ENCODE data around the gene ETFBKMT.

DNA sequence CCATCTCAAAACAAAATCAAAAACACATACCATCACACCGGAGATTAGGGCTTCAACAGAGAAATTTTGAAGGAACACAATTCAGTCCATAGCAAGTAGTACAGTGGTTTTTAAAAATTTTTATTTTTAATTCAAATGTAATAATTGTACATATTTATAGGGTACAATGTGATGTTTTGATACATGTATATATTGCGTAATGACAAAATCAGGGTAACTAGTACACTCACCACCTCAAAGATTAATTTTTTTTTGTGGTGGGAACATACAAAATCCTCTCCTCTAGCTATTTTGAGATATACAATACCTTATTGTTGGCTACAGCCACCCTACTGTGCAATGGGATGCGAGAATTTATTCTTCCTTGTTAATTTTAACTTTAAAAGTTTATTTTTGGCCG is 26.0 kb upstream of the ETFBKMT start:
- TF ChIP-seq, protein P1, sequence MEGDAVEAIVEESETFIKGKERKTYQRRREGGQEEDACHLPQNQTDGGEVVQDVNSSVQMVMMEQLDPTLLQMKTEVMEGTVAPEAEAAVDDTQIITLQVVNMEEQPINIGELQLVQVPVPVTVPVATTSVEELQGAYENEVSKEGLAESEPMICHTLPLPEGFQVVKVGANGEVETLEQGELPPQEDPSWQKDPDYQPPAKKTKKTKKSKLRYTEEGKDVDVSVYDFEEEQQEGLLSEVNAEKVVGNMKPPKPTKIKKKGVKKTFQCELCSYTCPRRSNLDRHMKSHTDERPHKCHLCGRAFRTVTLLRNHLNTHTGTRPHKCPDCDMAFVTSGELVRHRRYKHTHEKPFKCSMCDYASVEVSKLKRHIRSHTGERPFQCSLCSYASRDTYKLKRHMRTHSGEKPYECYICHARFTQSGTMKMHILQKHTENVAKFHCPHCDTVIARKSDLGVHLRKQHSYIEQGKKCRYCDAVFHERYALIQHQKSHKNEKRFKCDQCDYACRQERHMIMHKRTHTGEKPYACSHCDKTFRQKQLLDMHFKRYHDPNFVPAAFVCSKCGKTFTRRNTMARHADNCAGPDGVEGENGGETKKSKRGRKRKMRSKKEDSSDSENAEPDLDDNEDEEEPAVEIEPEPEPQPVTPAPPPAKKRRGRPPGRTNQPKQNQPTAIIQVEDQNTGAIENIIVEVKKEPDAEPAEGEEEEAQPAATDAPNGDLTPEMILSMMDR (conservative IDR thresholded peaks at IDR 0.05; ENCODE audit: low read depth, low read length): no peak
- TF ChIP-seq RFX5 (IDR thresholded peaks at IDR 0.05; ENCODE audit: low read depth, low read length) (no peak), POLR2A (IDR thresholded peaks at IDR 0.05; ENCODE audit: low read depth, low read length) (no peak), CHD1 (IDR thresholded peaks at IDR 0.05; ENCODE audit: low read depth, low read length) (no peak), RAD21 (IDR thresholded peaks at IDR 0.05; ENCODE audit: low read length) (no peak), SMC3 (IDR thresholded peaks at IDR 0.05; ENCODE audit: low read depth, low read length) (no peak), MXI1 (IDR thresholded peaks at IDR 0.05; ENCODE audit: borderline replicate concordance, low read depth, low read length) (no peak), CEBPB (IDR thresholded peaks at IDR 0.05; ENCODE audit: low read depth, low read length) (peak; percentile 86), FOS (IDR thresholded peaks at IDR 0.05; ENCODE audit: low read depth, low read length) (no peak), MAZ (IDR thresholded peaks at IDR 0.05; ENCODE audit: borderline replicate concordance, low read depth, low read length) (no peak), BHLHE40 (IDR thresholded peaks at IDR 0.05; ENCODE audit: low read depth, low read length) (no peak), MAFK (IDR thresholded peaks at IDR 0.05; ENCODE audit: low read depth, low read length) (no peak)
- TF ChIP-seq, protein P2, sequence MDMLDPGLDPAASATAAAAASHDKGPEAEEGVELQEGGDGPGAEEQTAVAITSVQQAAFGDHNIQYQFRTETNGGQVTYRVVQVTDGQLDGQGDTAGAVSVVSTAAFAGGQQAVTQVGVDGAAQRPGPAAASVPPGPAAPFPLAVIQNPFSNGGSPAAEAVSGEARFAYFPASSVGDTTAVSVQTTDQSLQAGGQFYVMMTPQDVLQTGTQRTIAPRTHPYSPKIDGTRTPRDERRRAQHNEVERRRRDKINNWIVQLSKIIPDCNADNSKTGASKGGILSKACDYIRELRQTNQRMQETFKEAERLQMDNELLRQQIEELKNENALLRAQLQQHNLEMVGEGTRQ (IDR thresholded peaks at IDR 0.05; ENCODE audit: low read depth, low read length): no peak
